ENCODE measurements around the gene PMM2. TPM values are rescaled to one million over a fixed set of nuclear protein-coding genes. Genes with fewer than 3 reads are reported as not detected.
"Not testable (repeated sequence)": the region's sequence is repeated elsewhere in the genome, so short reads cannot be mapped to it uniquely, and the experiment has no call there.

The PMM2 gene
- total RNA-seq, 4 donors from 2014 or later, result 10.4 to 20.9 (median 16.6) TPM

GRCh38 chr16:8872071-8872470 lies 74.4 kb downstream of the PMM2 start:
- Histone ChIP-seq H3K36me3 (no peaks in the 10 kb centered on the region), H3K27me3 (peaks cover 12 to 17% (median 12%) of the 10 kb centered on the region in 3 donors), H3K27ac (no peak overlapping the region), H3K4me1 (peaks cover 6 to 18% of the 10 kb centered on the region in 2 donors), H3K4me3 (no peak overlapping the region), H3K9me3 (no peaks in the 10 kb centered on the region)
- no peak for TF ChIP-seq POLR2A (IDR thresholded peaks at IDR 0.05)
- TF ChIP-seq CTCF (IDR thresholded peaks at IDR 0.05 in 4 of 5, conservative IDR thresholded peaks at IDR 0.05 in 1 of 5), result no peak
- no peak for ATAC-seq
- in situ Hi-C loops (cut with MboI; ENCODE audit: low sequenced_read_pairs in 4 of 4), result loop anchor here in 3 of 4 donors (10.0 kb wide), 3 partner anchors 77 to 217 kb away; partner anchors contain the start of genes PMM2 (in 3 of the 3) and TMEM186 (in 3 of the 3)
- intact Hi-C loops (cut with DNase I; ENCODE audit: low total_unique reads), result loop anchor here (5.0 kb wide), 1 partner anchor 50 kb away; no protein-coding TSS in a partner anchor
- DNase-seq, result no peak

GRCh38 chr16:8872967-8873865 lies 75.6 kb downstream of the PMM2 start:
- TF ChIP-seq CTCF (IDR thresholded peaks at IDR 0.05 in 4 of 5, conservative IDR thresholded peaks at IDR 0.05 in 1 of 5), result no peak
- no peak for TF ChIP-seq POLR2A (IDR thresholded peaks at IDR 0.05)
- Histone ChIP-seq H3K36me3 (no peaks in the 10 kb centered on the region), H3K27ac (no peak overlapping the region), H3K4me3 (no peak overlapping the region), H3K27me3 (peaks cover under 1 to 6% (median under 1%) of the 10 kb centered on the region in 3 donors), H3K4me1 (peaks cover 0 to 11% of the 10 kb centered on the region in 2 donors), H3K9me3 (no peaks in the 10 kb centered on the region)
- ATAC-seq, result no peak
- in situ Hi-C loops (cut with MboI; ENCODE audit: low sequenced_read_pairs in 4 of 4) (loop anchor here in 3 of 4 donors (10.0 kb wide), 3 partner anchors 78 to 218 kb away; partner anchors contain the start of genes PMM2 (in 3 of the 3) and TMEM186 (in 3 of the 3)), intact Hi-C loops (cut with DNase I; ENCODE audit: low total_unique reads) (loop anchor here (5.0 kb wide), 1 partner anchor 51 kb away; no protein-coding TSS in a partner anchor)
- no peak for DNase-seq

GRCh38 chr16:8873866-8874195 lies 76.2 kb downstream of the PMM2 start:
- not testable (repeated sequence) for H3K27me3 ChIP-seq, H3K27ac ChIP-seq, H3K36me3 ChIP-seq, H3K4me3 ChIP-seq, H3K4me1 ChIP-seq, DNase-seq, ATAC-seq, H3K9me3 ChIP-seq
- intact Hi-C loops (cut with DNase I; ENCODE audit: low total_unique reads) (loop anchor here (5.0 kb wide), 1 partner anchor 52 kb away; no protein-coding TSS in a partner anchor), in situ Hi-C loops (cut with MboI; ENCODE audit: low sequenced_read_pairs in 4 of 4) (loop anchor here in 3 of 4 donors (10.0 kb wide), 3 partner anchors 79 to 219 kb away; partner anchors contain the start of genes PMM2 (in 3 of the 3) and TMEM186 (in 3 of the 3))

- Histone ChIP-seq H3K27me3 (peaks cover 0 to 2% (median 0%) of the 10 kb centered on the region in 3 donors), H3K4me3 (no peak overlapping the region), H3K27ac (no peak overlapping the region), H3K4me1 (peaks cover 0 to 1% of the 10 kb centered on the region in 2 donors), H3K36me3 (no peaks in the 10 kb centered on the region), H3K9me3 (no peaks in the 10 kb centered on the region)
- TF ChIP-seq CTCF (IDR thresholded peaks at IDR 0.05 in 4 of 5, conservative IDR thresholded peaks at IDR 0.05 in 1 of 5) (no peak), POLR2A (IDR thresholded peaks at IDR 0.05) (no peak)
- intact Hi-C loops (cut with DNase I; ENCODE audit: low total_unique reads) (loop anchor here (5.0 kb wide), 1 partner anchor 52 kb away; no protein-coding TSS in a partner anchor), in situ Hi-C loops (cut with MboI; ENCODE audit: low sequenced_read_pairs in 4 of 4) (loop anchor here in 3 of 4 donors (10.0 kb wide), 3 partner anchors 80 to 220 kb away; partner anchors contain the start of genes PMM2 (in 3 of the 3) and TMEM186 (in 3 of the 3))
- DNase-seq (no peak), ATAC-seq (no peak)
Measured at GRCh38 chr16:8874388-8874787, 76.7 kb downstream of the PMM2 start.

GRCh38 chr16:8875317-8875716 lies 77.7 kb downstream of the PMM2 start:
- H3K27ac ChIP-seq; H3K9me3 ChIP-seq; ATAC-seq; H3K4me1 ChIP-seq; DNase-seq; H3K36me3 ChIP-seq; intact Hi-C loops (cut with DNase I; ENCODE audit: low total_unique reads); H3K4me3 ChIP-seq; H3K27me3 ChIP-seq: not testable (repeated sequence)
- in situ Hi-C loops (cut with MboI; ENCODE audit: low sequenced_read_pairs in 4 of 4), result loop anchor here in 3 of 4 donors (10.0 to 25.0 kb wide), 4 partner anchors 81 to 221 kb away; partner anchors contain the start of genes PMM2 (in 3 of the 3), TMEM186 (in 3 of the 3) and ABAT (in 1 of the 3)

Data from gastrocnemius medialis (tissue), 4 donors.